ENCODE measurements around the gene ARHGDIG.

Gene ARHGDIG

GRCh38 chr16:269061-269796 is 11.2 kb upstream of the ARHGDIG start:
- no peak overlapping the region for H2AFZ ChIP-seq (ENCODE audit: low read depth, low read length)
- no peak overlapping the region for H3K9ac ChIP-seq (ENCODE audit: low read length)
- H4K20me1 ChIP-seq (ENCODE audit: insufficient read depth, low read length), result no peaks in the 10 kb centered on the region
- no peak overlapping the region for H3K4me2 ChIP-seq (ENCODE audit: low read length)
- H3K4me3 ChIP-seq (ENCODE audit: low read length), result no peak overlapping the region
- no peaks in the 10 kb centered on the region for H3K27me3 ChIP-seq (ENCODE audit: low read depth, low read length)
- peaks cover 3% of the 10 kb centered on the region; the same call in 1 of the 2 replicates for H3K4me1 ChIP-seq (ENCODE audit: low read length)
- H3K9me3 ChIP-seq (ENCODE audit: insufficient read depth, low read length), result no peaks in the 10 kb centered on the region
- TF ChIP-seq EZH2phosphoT487 (IDR thresholded peaks at IDR 0.05; ENCODE audit: low read depth), result no peak
- no peak for TF ChIP-seq CTCF (IDR thresholded peaks at IDR 0.05; ENCODE audit: low read depth, low read length)
- H3K79me2 ChIP-seq (ENCODE audit: low read length), result no peaks in the 10 kb centered on the region
- no peaks in the 10 kb centered on the region for H3K36me3 ChIP-seq (replicated peaks; ENCODE audit: low read depth, low read length)
- H3K27ac ChIP-seq (ENCODE audit: low read length), result no peak overlapping the region

GRCh38 chr16:270381-271255 is 9.8 kb upstream of the ARHGDIG start:
- H4K20me1 ChIP-seq (ENCODE audit: insufficient read depth, low read length), result no peaks in the 10 kb centered on the region
- no peak overlapping the region for H3K4me3 ChIP-seq (ENCODE audit: low read length)
- no peaks in the 10 kb centered on the region for H3K9me3 ChIP-seq (ENCODE audit: insufficient read depth, low read length)
- H3K4me2 ChIP-seq (ENCODE audit: low read length), result no peak overlapping the region
- H3K4me1 ChIP-seq (ENCODE audit: low read length), result peaks cover 3% of the 10 kb centered on the region; the same call in 1 of the 2 replicates
- H2AFZ ChIP-seq (ENCODE audit: low read depth, low read length), result no peak overlapping the region
- no peaks in the 10 kb centered on the region for H3K36me3 ChIP-seq (replicated peaks; ENCODE audit: low read depth, low read length)
- H3K27ac ChIP-seq (ENCODE audit: low read length), result no peak overlapping the region
- H3K9ac ChIP-seq (ENCODE audit: low read length), result no peak overlapping the region
- H3K27me3 ChIP-seq (ENCODE audit: low read depth, low read length), result no peaks in the 10 kb centered on the region
- TF ChIP-seq EZH2phosphoT487 (IDR thresholded peaks at IDR 0.05; ENCODE audit: low read depth), result no peak
- TF ChIP-seq CTCF (IDR thresholded peaks at IDR 0.05; ENCODE audit: low read depth, low read length), result no peak
- no peaks in the 10 kb centered on the region for H3K79me2 ChIP-seq (ENCODE audit: low read length)

- H3K9me3 ChIP-seq (ENCODE audit: insufficient read depth, low read length), result no peaks in the 10 kb centered on the region
- H3K4me1 ChIP-seq (ENCODE audit: low read length), result peaks cover 3% of the 10 kb centered on the region; the same call in 1 of the 2 replicates
- H2AFZ ChIP-seq (ENCODE audit: low read depth, low read length), result peak overlapping the region; percentile 93
- H3K36me3 ChIP-seq (replicated peaks; ENCODE audit: low read depth, low read length), result no peaks in the 10 kb centered on the region
- no peaks in the 10 kb centered on the region for H3K27me3 ChIP-seq (ENCODE audit: low read depth, low read length)
- no peaks in the 10 kb centered on the region for H4K20me1 ChIP-seq (ENCODE audit: insufficient read depth, low read length)
- H3K27ac ChIP-seq (ENCODE audit: low read length), result no peak overlapping the region
- peak overlapping the region; percentile 91 for H3K4me3 ChIP-seq (ENCODE audit: low read length)
- peak overlapping the region; percentile 90 for H3K4me2 ChIP-seq (ENCODE audit: low read length)
- H3K9ac ChIP-seq (ENCODE audit: low read length), result peak overlapping the region; percentile 69; the same call in 1 of the 2 replicates
- H3K79me2 ChIP-seq (ENCODE audit: low read length), result no peaks in the 10 kb centered on the region
- TF ChIP-seq CTCF (IDR thresholded peaks at IDR 0.05; ENCODE audit: low read depth, low read length), result no peak
- TF ChIP-seq EZH2phosphoT487 (IDR thresholded peaks at IDR 0.05; ENCODE audit: low read depth), result no peak
These were observed 7.5 kb upstream of the ARHGDIG start for GRCh38 chr16:272633-273546.

Measured in OCI-LY3 (cell line).